ENCODE data around the gene KLF1.

KLF1 gene

GRCh38 chr19:12838182-12838885, 48.7 kb downstream of the KLF1 start, which contains the start of gene MAST1:
TSS of gene MAST1 (plus strand) at chr19:12838515. CDS start at chr19:12838573, 58 bp downstream.
- DNase-seq (ENCODE audit: low read depth, low spot score): no peak

GRCh38 chr19:12837225-12837624, 49.8 kb downstream of the KLF1 start:
- no peak for DNase-seq (ENCODE audit: low read depth, low spot score)

GRCh38 chr19:12836529-12836863, 50.5 kb downstream of the KLF1 start:
- DNase-seq (ENCODE audit: low read depth, low spot score): no peak

GRCh38 chr19:12834976-12835757, 51.8 kb downstream of the KLF1 start:
- DNase-seq (ENCODE audit: low read depth, low spot score): no peak

- DNase-seq (ENCODE audit: low read depth, low spot score): no peak
These were observed 52.4 kb downstream of the KLF1 start, which contains the start of gene RTBDN for GRCh38 chr19:12834566-12834943. TSS of gene RTBDN (minus strand) at chr19:12834579. CDS start at chr19:12829979, 4,600 bp downstream.
